NT2/D1 (cell line): ENCODE measurements around the gene CTNNA2.

Experiments
- YY1 ChIP-seq: IDR thresholded peaks from 2 replicates; pipeline ENCODE4 v1.6.1; 2011; ENCODE audit not compliant: insufficient read length, insufficient read depth
- ZNF274 ChIP-seq: IDR thresholded peaks from 2 replicates; pipeline ENCODE4 v1.6.1; 2011; ENCODE audit warnings: mild to moderate bottlenecking, low read depth, low read length

DNA sequence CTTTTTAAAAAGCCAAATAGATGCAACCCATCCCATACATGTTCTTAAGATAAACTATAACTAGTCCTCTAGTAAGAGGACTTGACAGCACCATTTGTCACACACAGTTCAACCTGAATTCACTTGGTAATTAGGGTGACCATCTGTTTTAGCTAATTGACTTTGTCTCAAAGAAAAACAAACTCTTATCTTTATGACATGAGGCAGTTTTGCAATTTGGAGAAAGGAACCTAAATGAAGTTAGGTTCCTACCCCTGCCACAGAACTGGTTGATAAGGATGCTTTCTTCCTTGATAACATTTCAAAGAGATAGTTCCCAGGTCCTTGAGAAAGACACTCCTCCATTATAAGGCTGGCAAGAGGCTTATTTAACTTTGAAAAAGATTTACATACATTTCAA lies 849.1 kb downstream of the CTNNA2 start:
- TF ChIP-seq ZNF274 (no peak), YY1 (no peak)
